A673 (cell line): Measurements from ENCODE around the gene TBC1D22A.

Source experiments
- CTCF ChIP-seq: fragments of 300-800, 200-600 bp; sonication (generic); conservative IDR thresholded peaks from 2 replicates; pipeline ENCODE4 v1.5.1; 2017; ENCODE audit warnings: low read depth, mild to moderate bottlenecking, antibody characterized with exemption, low read length, moderate library complexity, mixed read lengths
- EZH2 ChIP-seq: fragments of 200-600 bp; sonication (generic); IDR thresholded peaks from 2 replicates; pipeline ENCODE4 v1.6.1; 2017; ENCODE audit warnings: borderline replicate concordance, low read depth, mild to moderate bottlenecking, mixed read lengths, antibody characterized with exemption, low read length; ENCODE audit not compliant: poor library complexity, severe bottlenecking

- TF ChIP-seq CTCF = no peak
- TF ChIP-seq EZH2 = no peak
Observed at GRCh38 chr22:46776876-46777608, 14.6 kb downstream of the TBC1D22A start.
